ENCODE results near the gene VPS11. TPM values are rescaled to one million over a fixed set of nuclear protein-coding genes. Genes with fewer than 3 reads are reported as not detected.

The VPS11 gene
- total RNA-seq, 1 experiment from 2014 or later, result 48.7 TPM

DNA sequence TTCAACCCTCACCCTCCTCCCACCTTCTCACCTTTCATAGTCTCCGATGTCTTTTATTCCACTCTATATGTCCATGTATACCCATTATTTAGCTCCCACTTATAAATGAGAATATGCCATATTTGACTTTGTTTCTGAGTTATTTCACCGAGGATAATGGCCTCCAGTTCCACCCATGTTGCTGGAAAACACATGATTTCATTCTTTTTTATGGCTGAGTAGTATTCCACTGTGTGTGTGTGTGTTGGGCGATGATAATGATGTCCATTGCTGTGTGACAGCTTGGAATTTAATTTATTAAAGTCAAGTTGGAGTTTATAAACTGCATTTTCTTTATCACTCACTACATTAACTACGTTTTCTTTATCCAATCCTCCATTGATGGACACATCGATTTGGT is 50.6 kb downstream of the VPS11 start:
- no peak overlapping the region for H2AFZ ChIP-seq (ENCODE audit: low read length)
- H3F3A ChIP-seq (ENCODE audit: low read length, unreplicated experiment), result no peaks in the 10 kb centered on the region
- no peak overlapping the region for H3K27ac ChIP-seq (ENCODE audit: low read length)
- H3K4me3 ChIP-seq (ENCODE audit: low read length), result no peak overlapping the region
- peaks cover 15% of the 10 kb centered on the region; the same call in 1 of the 2 replicates for H3K36me3 ChIP-seq (ENCODE audit: low read depth, low read length)
- peaks cover 18% of the 10 kb centered on the region for H3K79me2 ChIP-seq (ENCODE audit: low read length)
- H3K4me2 ChIP-seq (ENCODE audit: low read length), result no peak overlapping the region
- H3K9me3 ChIP-seq (ENCODE audit: low read length), result no peaks in the 10 kb centered on the region
- TF ChIP-seq EZH2 (IDR thresholded peaks at IDR 0.05; ENCODE audit: low read length, unreplicated experiment), result no peak
- TF ChIP-seq, protein P1, sequence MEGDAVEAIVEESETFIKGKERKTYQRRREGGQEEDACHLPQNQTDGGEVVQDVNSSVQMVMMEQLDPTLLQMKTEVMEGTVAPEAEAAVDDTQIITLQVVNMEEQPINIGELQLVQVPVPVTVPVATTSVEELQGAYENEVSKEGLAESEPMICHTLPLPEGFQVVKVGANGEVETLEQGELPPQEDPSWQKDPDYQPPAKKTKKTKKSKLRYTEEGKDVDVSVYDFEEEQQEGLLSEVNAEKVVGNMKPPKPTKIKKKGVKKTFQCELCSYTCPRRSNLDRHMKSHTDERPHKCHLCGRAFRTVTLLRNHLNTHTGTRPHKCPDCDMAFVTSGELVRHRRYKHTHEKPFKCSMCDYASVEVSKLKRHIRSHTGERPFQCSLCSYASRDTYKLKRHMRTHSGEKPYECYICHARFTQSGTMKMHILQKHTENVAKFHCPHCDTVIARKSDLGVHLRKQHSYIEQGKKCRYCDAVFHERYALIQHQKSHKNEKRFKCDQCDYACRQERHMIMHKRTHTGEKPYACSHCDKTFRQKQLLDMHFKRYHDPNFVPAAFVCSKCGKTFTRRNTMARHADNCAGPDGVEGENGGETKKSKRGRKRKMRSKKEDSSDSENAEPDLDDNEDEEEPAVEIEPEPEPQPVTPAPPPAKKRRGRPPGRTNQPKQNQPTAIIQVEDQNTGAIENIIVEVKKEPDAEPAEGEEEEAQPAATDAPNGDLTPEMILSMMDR (conservative IDR thresholded peaks at IDR 0.05; ENCODE audit: low read depth, low read length), result no peak
- no peak for TF ChIP-seq EZH2phosphoT487 (IDR thresholded peaks at IDR 0.05; ENCODE audit: borderline replicate concordance, low read length)
- H3K27me3 ChIP-seq (ENCODE audit: low read length), result no peaks in the 10 kb centered on the region
- BruUV-seq (replicated peaks), result no TSS peak
- H4K20me1 ChIP-seq (ENCODE audit: low read length), result no peaks in the 10 kb centered on the region
- no peak for ATAC-seq
- DNase-seq, result no peak
- intact Hi-C loops (cut with micrococcal nuclease), result no loop called here
- ChIA-PET CTCF (no interaction called here), POLR2A (ENCODE audit: unreplicated experiment) (no interaction called here)
- peaks cover 15% of the 10 kb centered on the region for H3K4me1 ChIP-seq (ENCODE audit: insufficient read depth, low read length)
- H3K9ac ChIP-seq (ENCODE audit: low read length), result no peak overlapping the region
- H3K9me2 ChIP-seq (replicated peaks; ENCODE audit: low read length), result no peaks in the 10 kb centered on the region

DNA sequence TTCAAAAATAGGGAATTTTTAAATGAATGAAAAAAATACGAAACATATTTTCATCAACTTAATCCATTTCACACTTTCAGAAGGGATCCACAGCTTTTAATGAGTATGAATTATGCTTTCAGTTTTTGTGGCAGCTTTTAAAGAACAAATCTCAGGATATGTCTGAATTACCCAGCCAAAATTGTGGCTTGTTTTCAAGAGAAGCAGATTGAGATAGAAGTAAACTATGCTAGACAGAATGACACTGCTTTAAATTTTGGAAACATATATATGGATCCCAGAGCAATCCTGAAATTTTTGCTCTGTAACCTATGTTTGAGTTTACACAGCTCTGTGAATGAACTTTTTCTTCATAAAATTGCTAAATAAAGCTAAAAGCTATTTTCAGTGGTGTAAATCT is 51.3 kb downstream of the VPS11 start:
- Histone ChIP-seq H3K27me3 (ENCODE audit: low read length) (no peaks in the 10 kb centered on the region), H3K4me1 (ENCODE audit: insufficient read depth, low read length) (peaks cover 15% of the 10 kb centered on the region), H3K27ac (ENCODE audit: low read length) (no peak overlapping the region), H2AFZ (ENCODE audit: low read length) (no peak overlapping the region), H3K9me2 (replicated peaks; ENCODE audit: low read length) (no peaks in the 10 kb centered on the region), H3K9me3 (ENCODE audit: low read length) (no peaks in the 10 kb centered on the region), H3K4me3 (ENCODE audit: low read length) (no peak overlapping the region), H3K79me2 (ENCODE audit: low read length) (peaks cover 25% of the 10 kb centered on the region), H3K4me2 (ENCODE audit: low read length) (no peak overlapping the region), H3K9ac (ENCODE audit: low read length) (no peak overlapping the region), H3K36me3 (ENCODE audit: low read depth, low read length) (peaks cover 13% of the 10 kb centered on the region; the same call in 1 of the 2 replicates), H4K20me1 (ENCODE audit: low read length) (no peaks in the 10 kb centered on the region), H3F3A (ENCODE audit: low read length, unreplicated experiment) (no peaks in the 10 kb centered on the region)
- ChIA-PET CTCF (interaction anchor here (0.6 kb wide), 1 partner anchor 17 kb away, joined by 3 read pairs; no protein-coding TSS in a partner anchor), POLR2A (ENCODE audit: unreplicated experiment) (no interaction called here)
- ATAC-seq (no peak), DNase-seq (no peak)
- intact Hi-C loops (cut with micrococcal nuclease), result no loop called here
- TF ChIP-seq EZH2 (IDR thresholded peaks at IDR 0.05; ENCODE audit: low read length, unreplicated experiment) (no peak), EZH2phosphoT487 (IDR thresholded peaks at IDR 0.05; ENCODE audit: borderline replicate concordance, low read length) (no peak)
- TF ChIP-seq, protein P1 (conservative IDR thresholded peaks at IDR 0.05; ENCODE audit: low read depth, low read length), result no peak
- BruUV-seq (replicated peaks), result no TSS peak

DNA sequence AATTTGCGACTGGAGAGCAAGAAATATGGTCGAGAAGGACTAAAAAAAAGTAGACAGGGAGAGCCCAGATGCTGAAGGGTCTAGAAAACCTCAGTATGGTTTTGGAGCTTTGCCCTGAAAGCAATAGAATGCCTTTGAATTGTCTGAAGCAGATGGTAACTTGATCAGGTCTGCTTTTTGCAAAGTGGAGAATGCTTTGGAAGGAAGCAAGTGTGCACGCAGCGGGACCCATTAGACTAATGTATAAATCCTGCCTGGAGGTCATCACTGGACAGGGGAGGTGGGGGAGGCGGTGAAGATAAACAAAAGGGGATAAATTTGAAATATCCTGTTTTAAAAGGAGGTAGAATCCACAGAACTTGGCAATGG is 53.0 kb downstream of the VPS11 start:
- BruUV-seq (replicated peaks), result TSS peak; percentile 93
- Histone ChIP-seq H3K27ac (ENCODE audit: low read length) (peak overlapping the region; percentile 35), H3K79me2 (ENCODE audit: low read length) (peaks cover 29% of the 10 kb centered on the region)

More for the DNA sequence above, 53.0 kb downstream of the VPS11 start:
- peak overlapping the region; percentile 91 for H3K4me3 ChIP-seq (ENCODE audit: low read length)
- H2AFZ ChIP-seq (ENCODE audit: low read length), result peak overlapping the region; percentile 93
- intact Hi-C loops (cut with micrococcal nuclease), result loop anchor here (1.0 to 2.0 kb wide), 2 partner anchors 12 to 20 kb away; partner anchors contain the start of gene DPAGT1
- no peaks in the 10 kb centered on the region for H3K9me2 ChIP-seq (replicated peaks; ENCODE audit: low read length)
- ChIA-PET POLR2A (ENCODE audit: unreplicated experiment) (interaction anchor here (1.3 kb wide), 1 partner anchor 26 kb away, joined by 5 read pairs; no protein-coding TSS in a partner anchor), CTCF (no interaction called here)
- no peaks in the 10 kb centered on the region for H3K9me3 ChIP-seq (ENCODE audit: low read length)
- TF ChIP-seq EZH2phosphoT487 (IDR thresholded peaks at IDR 0.05; ENCODE audit: borderline replicate concordance, low read length) (no peak), EZH2 (IDR thresholded peaks at IDR 0.05; ENCODE audit: low read length, unreplicated experiment) (no peak)
- TF ChIP-seq, protein P1 (conservative IDR thresholded peaks at IDR 0.05; ENCODE audit: low read depth, low read length), result no peak
- H3K4me1 ChIP-seq (ENCODE audit: insufficient read depth, low read length), result peaks cover 15% of the 10 kb centered on the region
- ATAC-seq (peak; percentile 13), DNase-seq (peak; percentile 46)
- H3K4me2 ChIP-seq (ENCODE audit: low read length), result peak overlapping the region; percentile 95
- no peaks in the 10 kb centered on the region for H4K20me1 ChIP-seq (ENCODE audit: low read length)
- H3F3A ChIP-seq (ENCODE audit: low read length, unreplicated experiment), result no peaks in the 10 kb centered on the region
- peak overlapping the region; percentile 85 for H3K9ac ChIP-seq (ENCODE audit: low read length)
- peaks cover 10% of the 10 kb centered on the region; the same call in 1 of the 2 replicates for H3K36me3 ChIP-seq (ENCODE audit: low read depth, low read length)
- H3K27me3 ChIP-seq (ENCODE audit: low read length), result no peaks in the 10 kb centered on the region

Data from PC-3 (cell line).